Gastroesophageal sphincter (tissue), 3 donors: Measurements from ENCODE around the gene CASKIN1.

Experiments
- POLR2A ChIP-seq, 2 donors: fragments of 450-650 bp; IDR thresholded peaks; one replicate each; pipeline ENCODE4 v1.6.1; 2017; ENCODE audit warnings: antibody characterized with exemption in 2 of 2, mild to moderate bottlenecking in 2 of 2, moderate library complexity in 1 of 2
- POLR2AphosphoS5 ChIP-seq: sonication (generic); formaldehyde crosslinking; IDR thresholded peaks from one replicate; pipeline ENCODE4 v1.6.1; 2017; ENCODE audit warnings: antibody characterized with exemption
- TF ChIP-seq, protein P1 (sequence below), 4 experiments: fragments of 200-600 bp in 2 of 4; fragments of 450-650 bp in 2 of 4; sonication (generic) in 1 of 4; IDR thresholded peaks; one replicate each; pipeline ENCODE4 v1.5.1; 2017 to 2019; ENCODE audit warnings: antibody characterized with exemption in 4 of 4, mild to moderate bottlenecking in 2 of 4, moderate library complexity in 2 of 4

- TF ChIP-seq, protein P1, sequence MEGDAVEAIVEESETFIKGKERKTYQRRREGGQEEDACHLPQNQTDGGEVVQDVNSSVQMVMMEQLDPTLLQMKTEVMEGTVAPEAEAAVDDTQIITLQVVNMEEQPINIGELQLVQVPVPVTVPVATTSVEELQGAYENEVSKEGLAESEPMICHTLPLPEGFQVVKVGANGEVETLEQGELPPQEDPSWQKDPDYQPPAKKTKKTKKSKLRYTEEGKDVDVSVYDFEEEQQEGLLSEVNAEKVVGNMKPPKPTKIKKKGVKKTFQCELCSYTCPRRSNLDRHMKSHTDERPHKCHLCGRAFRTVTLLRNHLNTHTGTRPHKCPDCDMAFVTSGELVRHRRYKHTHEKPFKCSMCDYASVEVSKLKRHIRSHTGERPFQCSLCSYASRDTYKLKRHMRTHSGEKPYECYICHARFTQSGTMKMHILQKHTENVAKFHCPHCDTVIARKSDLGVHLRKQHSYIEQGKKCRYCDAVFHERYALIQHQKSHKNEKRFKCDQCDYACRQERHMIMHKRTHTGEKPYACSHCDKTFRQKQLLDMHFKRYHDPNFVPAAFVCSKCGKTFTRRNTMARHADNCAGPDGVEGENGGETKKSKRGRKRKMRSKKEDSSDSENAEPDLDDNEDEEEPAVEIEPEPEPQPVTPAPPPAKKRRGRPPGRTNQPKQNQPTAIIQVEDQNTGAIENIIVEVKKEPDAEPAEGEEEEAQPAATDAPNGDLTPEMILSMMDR (IDR thresholded peaks at IDR 0.05): no peak
- TF ChIP-seq POLR2AphosphoS5: no peak
- TF ChIP-seq POLR2A (IDR thresholded peaks at IDR 0.05): no peak
Observed at GRCh38 chr16:2174396-2175131, 21.8 kb downstream of the CASKIN1 start.
